AG10803 (cell line): ENCODE results near the gene PCGF3.

ENCODE experiments used
- DNase-seq: peaks from one replicate; pipeline ENCODE4 v3.0.0; 2010; ENCODE audit warnings: low read depth
- H3K4me3 ChIP-seq: 2 replicates; pipeline ENCODE4 v1.5.1; 2011; ENCODE audit warnings: mild to moderate bottlenecking, low read length, control low read depth
- TF ChIP-seq, protein P1 (sequence below): conservative IDR thresholded peaks from 2 replicates; pipeline ENCODE4 v1.5.1; 2011; ENCODE audit warnings: mild to moderate bottlenecking, low read length, control low read depth, inconsistent platforms

PCGF3 gene, protein sequence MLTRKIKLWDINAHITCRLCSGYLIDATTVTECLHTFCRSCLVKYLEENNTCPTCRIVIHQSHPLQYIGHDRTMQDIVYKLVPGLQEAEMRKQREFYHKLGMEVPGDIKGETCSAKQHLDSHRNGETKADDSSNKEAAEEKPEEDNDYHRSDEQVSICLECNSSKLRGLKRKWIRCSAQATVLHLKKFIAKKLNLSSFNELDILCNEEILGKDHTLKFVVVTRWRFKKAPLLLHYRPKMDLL

GRCh38 chr4:705278-706082 is at the start of gene PCGF3:
Gene PCGF3, plus strand, starts transcription at chr4:705832. Its CDS starts 27,849 bp downstream, at chr4:733681.
- TF ChIP-seq, protein P1, sequence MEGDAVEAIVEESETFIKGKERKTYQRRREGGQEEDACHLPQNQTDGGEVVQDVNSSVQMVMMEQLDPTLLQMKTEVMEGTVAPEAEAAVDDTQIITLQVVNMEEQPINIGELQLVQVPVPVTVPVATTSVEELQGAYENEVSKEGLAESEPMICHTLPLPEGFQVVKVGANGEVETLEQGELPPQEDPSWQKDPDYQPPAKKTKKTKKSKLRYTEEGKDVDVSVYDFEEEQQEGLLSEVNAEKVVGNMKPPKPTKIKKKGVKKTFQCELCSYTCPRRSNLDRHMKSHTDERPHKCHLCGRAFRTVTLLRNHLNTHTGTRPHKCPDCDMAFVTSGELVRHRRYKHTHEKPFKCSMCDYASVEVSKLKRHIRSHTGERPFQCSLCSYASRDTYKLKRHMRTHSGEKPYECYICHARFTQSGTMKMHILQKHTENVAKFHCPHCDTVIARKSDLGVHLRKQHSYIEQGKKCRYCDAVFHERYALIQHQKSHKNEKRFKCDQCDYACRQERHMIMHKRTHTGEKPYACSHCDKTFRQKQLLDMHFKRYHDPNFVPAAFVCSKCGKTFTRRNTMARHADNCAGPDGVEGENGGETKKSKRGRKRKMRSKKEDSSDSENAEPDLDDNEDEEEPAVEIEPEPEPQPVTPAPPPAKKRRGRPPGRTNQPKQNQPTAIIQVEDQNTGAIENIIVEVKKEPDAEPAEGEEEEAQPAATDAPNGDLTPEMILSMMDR, result no peak
- peak within 1 kb of the TSS; percentile 85 for H3K4me3 ChIP-seq
- DNase-seq, result peak; percentile 92

GRCh38 chr4:656436-657337 is 48.9 kb upstream of the PCGF3 start:
- TF ChIP-seq, protein P1, result no peak
- DNase-seq, result no peak
- no peak overlapping the region for H3K4me3 ChIP-seq

GRCh38 chr4:657338-657833 is 48.2 kb upstream of the PCGF3 start:
- TF ChIP-seq, protein P1, result no peak
- no peak overlapping the region for H3K4me3 ChIP-seq
- DNase-seq, result no peak

- TF ChIP-seq, protein P1, result no peak
Observed at GRCh38 chr4:657834-658667, 47.6 kb upstream of the PCGF3 start.

GRCh38 chr4:658681-659667 is 46.7 kb upstream of the PCGF3 start:
- DNase-seq, result no peak
- TF ChIP-seq, protein P1, result no peak
- no peak overlapping the region for H3K4me3 ChIP-seq

More at GRCh38 chr4:657834-658667, 47.6 kb upstream of the PCGF3 start:
- no peak overlapping the region for H3K4me3 ChIP-seq
- no peak for DNase-seq
